CD8-positive, alpha-beta memory T cell (primary cell): ENCODE results near the gene MICU1. TPM values are rescaled to one million over a fixed set of nuclear protein-coding genes. Genes with fewer than 3 reads are reported as not detected.

Experiments
- CTCF ChIA-PET: fragments of 350-600 bp; sonication (Branson Sonifier 250); formaldehyde crosslinking; loops from one replicate; lab custom pipeline; 2021; ENCODE audit warnings: antibody characterized with exemption; lab: Charles Lee
- POLR2A ChIA-PET: fragments of 350-600 bp; sonication (Branson Sonifier 250); formaldehyde crosslinking; loops from one replicate; lab custom pipeline; 2021; ENCODE audit warnings: antibody characterized with exemption; lab: Charles Lee
- DNase-seq, 5 donors: peaks; one replicate each; pipeline versions ENCODE4 v3.0.0 to v3.0.0-alpha.2; 2020 to 2022; ENCODE audit warnings: mixed read lengths in 1 of 5
- H3K27ac ChIP-seq: one replicate; pipeline ENCODE4 v1.7.0; 2013; ENCODE audit warnings: low read depth, mild to moderate bottlenecking, low read length, moderate library complexity
- H3K27me3 ChIP-seq: 2 replicates; pipeline ENCODE4 v1.7.0; 2013; ENCODE audit warnings: low read length, mild to moderate bottlenecking; ENCODE audit not compliant: insufficient read depth, poor library complexity, severe bottlenecking
- H3K36me3 ChIP-seq: 2 replicates; pipeline ENCODE4 v1.7.0; 2013; ENCODE audit warnings: mild to moderate bottlenecking, low read length, moderate library complexity; ENCODE audit not compliant: insufficient read depth
- H3K4me1 ChIP-seq: 2 replicates; pipeline ENCODE4 v1.7.0; 2013; ENCODE audit warnings: mild to moderate bottlenecking, low read length, moderate library complexity; ENCODE audit not compliant: insufficient read depth
- H3K4me3 ChIP-seq: 2 replicates; pipeline ENCODE4 v1.7.0; 2013; ENCODE audit warnings: mild to moderate bottlenecking, low read length
- H3K9me3 ChIP-seq: 2 replicates; pipeline ENCODE4 v1.7.0; 2013; ENCODE audit warnings: mild to moderate bottlenecking, low read length
- H3K27ac Mint-ChIP-seq, 8 donors: one replicate each; pipeline ENCODE4 v1.8.0; 2020 to 2021; ENCODE audit warnings: mixed read lengths in 8 of 8, mild to moderate bottlenecking in 6 of 8, inconsistent platforms in 3 of 8, moderate library complexity in 3 of 8
- H3K27me3 Mint-ChIP-seq, 2 donors: one replicate each; pipeline ENCODE4 v1.8.0; 2020 to 2021; ENCODE audit warnings: mixed read lengths in 2 of 2, mild to moderate bottlenecking in 1 of 2, moderate library complexity in 1 of 2
- H3K36me3 Mint-ChIP-seq, 3 donors: one replicate each; pipeline ENCODE4 v1.8.0; 2020 to 2021; ENCODE audit warnings: mixed read lengths in 3 of 3, inconsistent platforms in 1 of 3, mild to moderate bottlenecking in 1 of 3
- H3K4me1 Mint-ChIP-seq, 3 donors: one replicate each; pipeline ENCODE4 v1.8.0; 2020 to 2021; ENCODE audit warnings: mixed read lengths in 3 of 3, inconsistent platforms in 1 of 3, mild to moderate bottlenecking in 1 of 3
- H3K4me3 Mint-ChIP-seq, 7 donors: one replicate each; pipeline ENCODE4 v1.8.0; 2020 to 2021; ENCODE audit warnings: mixed read lengths in 7 of 7, mild to moderate bottlenecking in 6 of 7, moderate library complexity in 4 of 7, inconsistent platforms in 2 of 7
- H3K9me3 Mint-ChIP-seq, 5 donors: one replicate each; pipeline ENCODE4 v1.8.0; 2020 to 2022; ENCODE audit warnings: mixed read lengths in 5 of 5, mild to moderate bottlenecking in 3 of 5, moderate library complexity in 2 of 5, inconsistent platforms in 1 of 5
- polyA plus RNA-seq: library from polyadenylated mRNA; unstranded; fragments of 300-500 nt; fragmentation: Illumina TruSeq; gene quantifications from one replicate; pipeline ENCODE4 v1.2.3, GENCODE V29; 2021
- total RNA-seq, 2 experiments: library from RNA; stranded (reverse); gene quantifications; one replicate each; pipeline ENCODE4 v1.2.3, GENCODE V29; 2021

Gene MICU1
- total and polyA plus RNA-seq, 3 experiments from 2014 or later, result 25.3 to 27.9 (median 26.9) TPM

- H3K27me3 ChIP-seq, result no peaks in the 10 kb centered on the region
- no peaks in the 10 kb centered on the region for H3K9me3 Mint-ChIP-seq
- no peaks in the 10 kb centered on the region for H3K9me3 ChIP-seq
- POLR2A ChIA-PET, result interaction anchor here (0.6 to 1.8 kb wide), 4 partner anchors 10 to 161 kb away, joined by 4 to 5 read pairs (median 4); no protein-coding TSS in a partner anchor
- no peak for DNase-seq
- peak overlapping the region in 1 of 7 donors; percentile 6 for H3K4me3 Mint-ChIP-seq
- H3K4me1 Mint-ChIP-seq, result peaks cover 61 to 76% (median 67%) of the 10 kb centered on the region in 3 donors
- H3K4me3 ChIP-seq, result no peak overlapping the region
- peaks cover 0 to 1% of the 10 kb centered on the region in 2 donors for H3K27me3 Mint-ChIP-seq
- no peaks in the 10 kb centered on the region for H3K36me3 ChIP-seq
- H3K4me1 ChIP-seq, result peaks cover 70% of the 10 kb centered on the region
- peak overlapping the region; percentile 58 to 99 (median 75) for H3K27ac Mint-ChIP-seq
- no peaks in the 10 kb centered on the region for H3K36me3 Mint-ChIP-seq
- CTCF ChIA-PET, result interaction anchor here (0.7 to 5.6 kb wide), 6 partner anchors 10 to 107 kb away, joined by 3 to 52 read pairs (median 8); partner anchors contain the start of genes ANAPC16, ASCC1 and DDIT4
- peak overlapping the region; percentile 89 for H3K27ac ChIP-seq
Observed at GRCh38 chr10:72322030-72322279, 303.9 kb downstream of the MICU1 start.

GRCh38 chr10:72321248-72322029, 304.4 kb downstream of the MICU1 start:
- H3K4me3 Mint-ChIP-seq, result peak overlapping the region in 2 of 7 donors; percentile 6 to 44
- H3K36me3 Mint-ChIP-seq, result no peaks in the 10 kb centered on the region
- peaks cover 0 to 1% of the 10 kb centered on the region in 2 donors for H3K27me3 Mint-ChIP-seq
- no peaks in the 10 kb centered on the region for H3K27me3 ChIP-seq
- no peaks in the 10 kb centered on the region for H3K9me3 ChIP-seq
- no peak overlapping the region for H3K4me3 ChIP-seq
- H3K27ac ChIP-seq, result peak overlapping the region; percentile 89
- CTCF ChIA-PET, result interaction anchor here (0.7 to 5.6 kb wide), 9 partner anchors 10 to 106 kb away, joined by 3 to 52 read pairs (median 6); partner anchors contain the start of genes ANAPC16, ASCC1 and DDIT4
- peak overlapping the region; percentile 10 to 100 (median 88) for H3K27ac Mint-ChIP-seq
- peaks cover 59 to 76% (median 63%) of the 10 kb centered on the region in 3 donors for H3K4me1 Mint-ChIP-seq
- no peaks in the 10 kb centered on the region for H3K36me3 ChIP-seq
- H3K4me1 ChIP-seq, result peaks cover 72% of the 10 kb centered on the region
- POLR2A ChIA-PET, result interaction anchor here (0.6 to 3.5 kb wide), 6 partner anchors 10 to 161 kb away, joined by 3 to 30 read pairs (median 4); no protein-coding TSS in a partner anchor
- no peak for DNase-seq
- H3K9me3 Mint-ChIP-seq, result no peaks in the 10 kb centered on the region

- no peaks in the 10 kb centered on the region for H3K36me3 ChIP-seq
- peaks cover 79% of the 10 kb centered on the region for H3K4me1 ChIP-seq
- peak overlapping the region; percentile 61 for H3K4me3 ChIP-seq
- no peaks in the 10 kb centered on the region for H3K27me3 ChIP-seq
- Mint-ChIP-seq H3K27me3 (peaks cover 0 to 1% of the 10 kb centered on the region in 2 donors), H3K27ac (peak overlapping the region; percentile 76 to 100 (median 99)), H3K4me1 (peaks cover 65 to 80% (median 67%) of the 10 kb centered on the region in 3 donors), H3K4me3 (peak overlapping the region; percentile 74 to 90 (median 80)), H3K9me3 (no peaks in the 10 kb centered on the region), H3K36me3 (no peaks in the 10 kb centered on the region)
- H3K9me3 ChIP-seq, result no peaks in the 10 kb centered on the region
- ChIA-PET CTCF (interaction anchor here (0.6 to 5.6 kb wide), 8 partner anchors 11 to 105 kb away, joined by 3 to 52 read pairs (median 5); partner anchors contain the start of genes ANAPC16, ASCC1 and DDIT4), POLR2A (interaction anchor here (0.7 to 3.5 kb wide), 5 partner anchors 11 to 61 kb away, joined by 3 to 30 read pairs (median 4); no protein-coding TSS in a partner anchor)
- H3K27ac ChIP-seq, result peak overlapping the region; percentile 89
- DNase-seq, result peak in 3 of 5 donors; percentile 35 to 70 (median 43)
Observed at GRCh38 chr10:72320676-72321247, 305.1 kb downstream of the MICU1 start.

GRCh38 chr10:72319416-72320254, 306.2 kb downstream of the MICU1 start:
- POLR2A ChIA-PET, result interaction anchor here (0.5 to 3.5 kb wide), 11 partner anchors 9 to 130 kb away, joined by 3 to 30 read pairs (median 4); partner anchors contain the start of genes ANAPC16 and ASCC1
- H3K4me3 ChIP-seq, result peak overlapping the region; percentile 61
- peaks cover 66 to 88% (median 70%) of the 10 kb centered on the region in 3 donors for H3K4me1 Mint-ChIP-seq

GRCh38 chr10:72318418-72319262, 307.2 kb downstream of the MICU1 start:
- Mint-ChIP-seq H3K4me3 (peak overlapping the region; percentile 40 to 92 (median 81)), H3K27ac (peak overlapping the region; percentile 76 to 100 (median 97)), H3K9me3 (no peaks in the 10 kb centered on the region), H3K36me3 (no peaks in the 10 kb centered on the region), H3K4me1 (peaks cover 60 to 79% (median 63%) of the 10 kb centered on the region in 3 donors), H3K27me3 (peaks cover 0 to 1% of the 10 kb centered on the region in 2 donors)
- ChIA-PET POLR2A (interaction anchor here (0.5 to 3.5 kb wide), 10 partner anchors 8 to 104 kb away, joined by 3 to 30 read pairs (median 4); partner anchors contain the start of genes ANAPC16 and ASCC1), CTCF (interaction anchor here (1.0 to 5.6 kb wide), 9 partner anchors 10 to 271 kb away, joined by 3 to 52 read pairs (median 7); partner anchors contain the start of gene DDIT4)
- no peak for DNase-seq
- peak overlapping the region; percentile 89 for H3K27ac ChIP-seq
- no peaks in the 10 kb centered on the region for H3K36me3 ChIP-seq
- H3K4me3 ChIP-seq, result peak overlapping the region; percentile 41
- H3K27me3 ChIP-seq, result no peaks in the 10 kb centered on the region
- H3K9me3 ChIP-seq, result no peaks in the 10 kb centered on the region
- H3K4me1 ChIP-seq, result peaks cover 83% of the 10 kb centered on the region

More at GRCh38 chr10:72319416-72320254, 306.2 kb downstream of the MICU1 start:
- peaks cover 0 to 1% of the 10 kb centered on the region in 2 donors for H3K27me3 Mint-ChIP-seq
- no peaks in the 10 kb centered on the region for H3K9me3 ChIP-seq
- no peaks in the 10 kb centered on the region for H3K36me3 Mint-ChIP-seq
- peak overlapping the region; percentile 78 to 92 (median 82) for H3K4me3 Mint-ChIP-seq
- peak; percentile 80 to 92 (median 89) for DNase-seq
- no peaks in the 10 kb centered on the region for H3K27me3 ChIP-seq
- CTCF ChIA-PET, result interaction anchor here (1.1 to 5.6 kb wide), 10 partner anchors 9 to 272 kb away, joined by 3 to 52 read pairs (median 6); partner anchors contain the start of gene DDIT4
- peak overlapping the region; percentile 89 for H3K27ac ChIP-seq
- no peaks in the 10 kb centered on the region for H3K36me3 ChIP-seq
- H3K9me3 Mint-ChIP-seq, result no peaks in the 10 kb centered on the region
- H3K27ac Mint-ChIP-seq, result peak overlapping the region; percentile 76 to 100 (median 99)
- H3K4me1 ChIP-seq, result peaks cover 89% of the 10 kb centered on the region
